ENCODE results near the gene KCNE3.
"Not testable (repeated sequence)": the region's sequence is repeated elsewhere in the genome, so short reads cannot be mapped to it uniquely, and the experiment has no call there.

The KCNE3 gene

DNA sequence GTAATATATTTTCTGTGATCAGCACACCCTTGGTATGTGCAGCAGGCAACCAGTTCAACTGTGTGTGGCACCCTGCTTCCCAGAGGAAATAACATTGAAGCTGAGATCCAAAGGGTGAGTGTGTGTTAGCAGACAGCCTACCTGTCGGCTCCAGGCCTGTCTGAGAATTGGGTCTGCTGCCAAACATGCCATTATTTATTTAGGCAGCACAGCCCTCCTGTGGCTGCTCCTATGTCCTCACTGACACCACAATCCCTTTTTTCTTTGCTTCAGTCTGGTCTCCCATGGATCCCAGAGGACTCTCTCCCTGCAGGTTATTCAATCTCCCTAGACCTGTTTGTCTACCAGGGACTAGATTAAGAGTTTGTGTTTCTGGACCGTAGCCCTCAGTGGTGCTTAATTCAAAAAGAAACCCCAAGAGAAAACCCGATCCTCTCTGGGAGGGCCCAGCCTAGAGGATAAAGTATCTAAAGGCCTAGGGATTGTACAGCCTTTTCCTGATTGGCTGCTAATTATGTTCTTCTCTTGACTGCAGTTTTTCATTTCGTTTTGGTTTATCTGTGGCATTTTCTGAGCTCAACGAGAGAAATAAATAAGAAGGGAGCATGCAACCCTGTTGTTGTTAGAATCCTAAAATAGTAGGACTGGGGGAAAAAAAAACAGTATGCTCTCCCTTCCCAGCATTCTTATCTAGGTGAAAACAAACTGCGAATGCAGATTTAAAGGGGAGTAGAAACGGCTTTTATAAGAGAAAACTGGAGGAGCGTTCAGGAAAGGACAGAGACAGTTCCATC lies 24.1 kb downstream of the KCNE3 start:
- DNase-seq (ENCODE audit: low spot score), result no peak

DNA sequence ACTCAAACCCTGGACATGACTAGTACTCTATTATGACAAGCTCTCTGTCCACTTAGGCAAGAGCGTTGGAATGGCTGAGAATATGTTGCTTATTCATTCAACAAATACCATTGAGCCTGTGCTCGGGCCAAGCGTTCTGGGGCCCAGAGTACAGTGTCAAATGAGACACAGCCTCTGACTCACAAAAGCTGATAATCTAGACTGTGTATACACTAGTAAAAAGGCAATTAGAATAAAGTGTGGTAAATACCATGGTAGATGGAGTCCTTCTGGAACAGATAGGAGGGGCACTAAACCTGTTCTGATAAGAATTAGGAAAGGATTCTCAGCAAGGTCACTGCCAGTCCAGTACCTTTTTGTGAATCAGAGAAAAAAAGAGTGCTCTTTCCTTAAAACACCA lies 24.7 kb downstream of the KCNE3 start:
- DNase-seq (ENCODE audit: low spot score), result no peak

DNA sequence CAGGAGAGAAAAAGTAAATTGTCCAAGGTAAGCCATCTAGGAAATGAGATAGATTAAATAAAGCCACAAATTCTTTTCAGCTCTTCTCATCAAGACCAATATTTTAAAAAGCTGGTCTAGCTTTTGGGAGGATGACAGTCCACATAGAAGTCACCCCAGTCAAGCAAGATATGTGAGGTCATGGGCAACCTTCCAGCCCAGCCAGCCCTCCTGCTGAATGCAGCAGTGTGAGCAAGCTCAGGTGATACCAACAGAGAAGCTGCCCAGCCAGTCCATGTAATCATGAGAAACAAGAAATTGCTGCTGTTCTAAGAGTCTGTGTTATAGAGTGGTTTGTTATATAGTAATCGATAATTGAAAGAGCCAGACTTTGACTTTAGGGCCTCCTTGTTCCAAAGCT lies 28.7 kb downstream of the KCNE3 start:
- DNase-seq (ENCODE audit: low spot score), result no peak

GRCh38 chr11:74437441-74438042 lies 29.8 kb downstream of the KCNE3 start:
- DNase-seq (ENCODE audit: low spot score), result no peak

DNA sequence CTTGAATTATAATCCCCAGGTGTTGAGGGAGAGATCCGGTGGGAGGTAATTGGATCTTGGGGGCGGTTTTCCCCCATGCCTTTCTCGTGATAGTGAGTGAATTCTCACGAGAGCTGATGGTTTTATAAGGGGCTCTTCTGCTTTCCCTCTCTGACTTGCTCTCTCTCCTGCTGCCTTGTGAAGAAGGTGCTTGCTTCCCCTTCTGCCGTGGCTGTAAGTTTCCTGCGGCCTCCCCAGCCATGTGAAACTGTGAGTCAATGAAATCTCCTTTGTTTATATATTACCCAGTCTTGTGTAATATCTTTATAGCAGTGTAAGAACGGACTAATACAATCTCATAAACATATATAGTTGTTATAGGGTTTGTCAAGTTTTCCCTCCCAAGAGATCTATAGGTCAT lies 32.8 kb downstream of the KCNE3 start:
- DNase-seq (ENCODE audit: low spot score), result no peak

GRCh38 chr11:74429205-74429604 lies 38.1 kb downstream of the KCNE3 start:
- DNase-seq (ENCODE audit: low spot score), result no peak

- DNase-seq (ENCODE audit: low spot score), result no peak
These were observed 39.9 kb downstream of the KCNE3 start for GRCh38 chr11:74427384-74427886.

- no peak for DNase-seq (ENCODE audit: low spot score)
These were observed 42.2 kb downstream of the KCNE3 start for GRCh38 chr11:74425100-74425499.

- DNase-seq (ENCODE audit: low spot score), result no peak
These were observed 48.8 kb downstream of the KCNE3 start for GRCh38 chr11:74418509-74418895.

GRCh38 chr11:74417860-74418508 lies 49.4 kb downstream of the KCNE3 start:
- DNase-seq (ENCODE audit: low spot score), result no peak

DNA sequence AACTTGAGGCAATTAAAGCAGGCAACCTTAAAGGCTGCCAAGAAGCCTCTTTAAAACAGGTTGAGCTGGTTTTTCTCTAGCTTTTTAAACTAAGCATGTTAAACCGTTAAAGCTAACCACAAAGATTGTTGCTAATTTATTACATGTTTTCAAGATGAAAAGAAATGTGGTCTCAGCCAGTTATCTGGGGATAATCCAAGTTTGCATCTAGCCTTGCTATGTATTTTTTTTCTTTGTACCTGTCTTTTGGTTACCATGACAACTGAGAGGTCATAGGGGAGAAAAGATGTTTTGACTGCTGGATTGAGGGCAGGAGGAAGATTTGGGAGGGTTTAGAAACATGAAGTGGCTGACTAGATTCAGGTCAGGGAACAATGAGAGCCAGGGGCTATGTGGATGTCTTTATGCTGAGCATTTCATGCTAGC lies 50.0 kb downstream of the KCNE3 start:
- no peak for DNase-seq (ENCODE audit: low spot score)

DNA sequence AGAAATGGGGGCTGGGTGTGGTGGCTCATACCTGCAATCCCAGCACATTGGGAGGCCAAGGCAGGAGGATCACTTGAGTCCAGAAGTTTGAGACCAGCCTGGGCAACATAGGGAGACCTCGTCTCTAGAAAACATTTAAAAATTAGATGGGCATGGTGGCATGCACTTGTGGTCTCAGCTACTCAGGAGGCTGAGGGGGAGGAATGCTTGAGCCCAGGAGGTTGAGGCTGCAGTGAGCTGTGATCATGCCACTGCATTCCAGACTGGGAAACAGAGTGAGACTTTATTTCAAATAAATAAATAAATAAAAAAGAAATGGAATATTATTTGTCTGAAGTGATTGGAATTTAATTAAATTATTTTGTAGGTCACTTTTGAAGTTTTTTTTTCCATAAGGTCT lies 50.4 kb downstream of the KCNE3 start:
- not testable (repeated sequence) for DNase-seq (ENCODE audit: low spot score)

DNA sequence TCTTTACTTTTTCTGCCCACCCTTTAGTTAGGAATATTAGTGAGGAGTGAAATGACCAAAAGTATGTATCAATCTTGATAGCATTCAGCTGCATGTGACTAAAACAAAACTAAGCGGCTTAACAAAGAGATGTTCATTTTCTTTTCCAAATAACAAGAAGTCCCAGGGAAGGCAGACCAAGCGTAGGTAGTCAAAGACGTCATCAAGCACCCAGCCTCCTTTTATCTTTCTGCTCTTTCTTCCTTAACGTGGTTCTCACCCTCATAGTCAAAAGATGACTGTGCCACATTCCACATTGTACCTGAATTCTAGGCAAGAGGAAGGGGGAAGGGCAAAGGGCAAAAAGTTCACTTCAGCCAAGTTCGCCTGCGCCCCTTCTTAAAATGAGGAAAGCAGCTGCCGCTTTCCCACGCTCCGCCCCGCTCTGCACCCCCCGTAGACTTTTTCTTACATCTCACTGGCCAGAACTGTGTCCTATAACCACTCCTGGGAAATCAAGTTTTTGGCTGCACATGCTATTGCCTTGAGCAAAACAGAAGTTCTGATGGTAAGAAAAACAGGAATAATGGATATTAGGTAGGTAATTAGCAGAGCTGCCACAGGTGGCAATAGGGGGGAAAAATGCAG lies 54.5 kb downstream of the KCNE3 start:
- no peak for DNase-seq (ENCODE audit: low spot score)

GRCh38 chr11:74412321-74412720 lies 55.0 kb downstream of the KCNE3 start:
- no peak for DNase-seq (ENCODE audit: low spot score)

DNA sequence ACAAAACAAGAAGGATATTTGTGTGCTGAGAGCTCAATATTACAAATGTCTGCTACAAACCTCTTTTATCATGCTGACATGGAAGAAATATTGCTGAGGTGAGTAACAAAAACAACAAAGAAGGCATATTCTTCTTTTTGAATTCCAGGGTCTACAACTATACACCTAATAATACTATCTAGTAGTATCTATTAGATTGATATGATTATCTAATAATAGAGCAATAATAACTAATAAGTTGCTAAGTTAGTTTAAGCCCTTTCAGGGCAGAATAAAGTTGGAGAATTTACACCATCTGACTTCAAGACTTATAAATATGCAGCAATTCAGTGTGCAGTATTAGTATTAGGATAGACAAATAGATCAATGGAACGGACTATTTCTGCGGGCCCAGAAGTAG lies 57.7 kb downstream of the KCNE3 start:
- DNase-seq (ENCODE audit: low spot score), result no peak
